ENCODE results near the gene EFHB.
"Not testable (repeated sequence)": the region's sequence is repeated elsewhere in the genome, so short reads cannot be mapped to it uniquely, and the experiment has no call there.

Gene EFHB

DNA sequence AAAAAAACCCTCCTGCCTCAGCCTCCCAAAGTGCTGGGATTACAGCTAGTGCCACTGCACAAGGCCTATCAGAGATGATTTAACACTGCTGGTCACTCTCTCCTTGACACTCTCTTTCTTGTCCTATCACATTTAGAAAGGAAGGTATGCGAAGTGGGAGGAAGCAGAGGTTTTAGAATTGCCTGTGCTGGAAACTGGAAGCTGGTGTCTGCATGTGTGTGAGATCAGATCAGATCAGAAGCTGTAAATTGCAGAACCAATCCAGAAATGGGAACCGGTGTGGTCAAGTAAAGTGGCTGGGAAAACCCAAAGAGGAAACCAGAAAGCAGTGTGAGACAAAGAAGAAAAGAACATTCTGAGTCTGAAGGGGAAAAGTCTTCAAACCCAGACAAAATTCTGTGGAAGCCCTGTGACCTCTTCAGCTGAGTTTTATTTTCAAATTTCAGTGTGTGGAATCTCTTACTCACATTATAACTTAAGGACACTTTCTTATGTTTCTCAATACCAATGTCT, 2.8 kb downstream of the EFHB start:
- no peak for FAIRE-seq

- FAIRE-seq, result no peak
Measured at GRCh38 chr3:19920401-19921080, 13.5 kb downstream of the EFHB start.

GRCh38 chr3:19917167-19917566, 16.9 kb downstream of the EFHB start:
- no peak for FAIRE-seq

DNA sequence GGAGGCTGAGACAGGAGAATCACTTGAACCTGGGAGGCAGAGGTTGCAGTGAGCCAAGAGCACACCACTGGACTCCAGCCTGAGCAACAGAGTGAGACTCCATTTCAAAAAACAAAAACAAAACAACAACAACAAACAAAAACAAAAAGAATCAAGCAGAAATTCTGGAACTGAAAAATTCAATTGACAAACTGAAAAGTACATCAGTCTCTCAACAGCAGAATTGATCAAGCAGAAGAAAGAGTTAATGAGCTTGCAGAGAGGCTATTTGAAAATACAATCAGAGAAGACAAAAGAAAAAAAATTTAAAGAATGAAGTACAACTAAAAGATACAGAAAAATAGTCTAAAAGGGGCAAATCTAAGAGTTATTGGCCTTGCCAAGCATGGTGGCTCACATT, 22.6 kb downstream of the EFHB start:
- FAIRE-seq, result no peak

DNA sequence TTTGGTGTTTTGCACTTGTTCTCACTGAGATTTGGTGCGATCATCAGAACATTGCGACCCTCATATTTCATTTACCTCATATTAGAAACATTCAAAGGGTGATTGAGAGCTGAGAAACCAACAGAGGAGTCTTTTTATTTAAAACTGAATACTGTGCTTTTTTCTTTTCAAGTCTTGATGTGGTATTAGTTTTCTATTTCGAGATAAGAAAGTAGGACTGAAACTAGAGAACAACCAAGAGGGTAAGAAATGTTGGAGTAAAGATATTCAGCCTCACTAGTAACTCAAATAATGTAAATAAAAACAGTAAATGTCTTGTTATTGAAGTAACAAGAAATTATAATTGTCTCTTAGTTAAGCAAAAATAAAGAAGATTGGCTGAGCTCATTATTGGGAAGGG, 26.5 kb downstream of the EFHB start:
- no peak for FAIRE-seq

GRCh38 chr3:19903649-19904048, 30.4 kb downstream of the EFHB start:
- FAIRE-seq, result no peak

GRCh38 chr3:19901918-19902317, 32.1 kb downstream of the EFHB start:
- no peak for FAIRE-seq

DNA sequence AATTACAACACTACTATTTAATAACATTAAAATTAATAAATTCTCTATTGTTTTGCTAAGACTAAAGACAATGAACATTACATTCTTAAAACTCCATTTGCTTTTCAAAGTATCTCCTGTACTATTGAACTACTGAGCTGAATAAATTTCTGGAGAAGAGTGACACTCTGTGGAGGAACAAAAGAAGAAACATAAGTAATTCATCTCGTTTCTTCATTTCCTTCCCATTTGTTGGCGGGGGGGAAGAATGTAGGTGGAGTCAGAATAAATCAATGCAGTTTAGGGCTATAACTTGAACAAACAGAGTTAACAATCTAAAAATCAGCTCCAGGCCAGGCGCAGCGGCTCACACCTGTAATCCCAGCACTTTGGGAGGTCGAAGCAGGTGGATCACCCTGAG, 32.7 kb downstream of the EFHB start:
- FAIRE-seq, result no peak

DNA sequence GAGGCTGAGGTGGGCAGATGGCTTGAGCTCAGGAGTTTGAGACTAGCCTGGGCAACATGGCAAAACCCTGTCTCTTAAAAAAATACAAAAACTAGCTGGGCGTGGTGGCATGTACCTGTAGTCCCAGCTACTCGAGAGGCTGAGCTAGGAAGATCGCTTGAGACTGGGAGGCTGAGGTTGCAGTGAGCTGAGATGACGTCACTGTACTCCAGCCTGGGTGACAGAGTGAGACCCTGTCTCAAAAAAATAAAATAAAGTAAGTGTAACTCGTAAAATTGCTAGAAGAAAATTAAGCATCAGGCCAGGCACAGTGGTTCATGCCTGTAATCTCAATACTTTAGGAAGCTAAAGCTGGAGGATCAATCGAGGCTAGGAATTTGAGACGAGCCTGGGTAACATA, 34.2 kb downstream of the EFHB start:
- FAIRE-seq, result not testable (repeated sequence)

DNA sequence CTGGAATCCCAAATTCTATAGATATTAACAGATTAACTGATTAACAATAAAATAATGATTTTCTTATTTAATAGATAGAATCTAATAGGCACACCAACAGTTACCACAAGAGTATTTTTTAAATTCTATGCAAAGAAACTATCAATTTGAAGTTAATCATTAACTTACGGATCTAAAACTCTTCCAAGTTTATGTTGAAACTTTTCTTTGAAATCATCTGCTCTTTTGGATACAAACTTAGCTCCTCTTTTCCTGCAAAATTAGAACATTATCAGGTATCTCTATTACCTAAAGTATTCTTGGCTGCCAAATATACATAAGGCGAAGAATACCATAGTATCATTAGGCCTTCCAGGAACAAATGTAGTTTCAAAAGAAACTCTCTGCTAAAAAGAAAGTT, 34.8 kb downstream of the EFHB start:
- no peak for FAIRE-seq

DNA sequence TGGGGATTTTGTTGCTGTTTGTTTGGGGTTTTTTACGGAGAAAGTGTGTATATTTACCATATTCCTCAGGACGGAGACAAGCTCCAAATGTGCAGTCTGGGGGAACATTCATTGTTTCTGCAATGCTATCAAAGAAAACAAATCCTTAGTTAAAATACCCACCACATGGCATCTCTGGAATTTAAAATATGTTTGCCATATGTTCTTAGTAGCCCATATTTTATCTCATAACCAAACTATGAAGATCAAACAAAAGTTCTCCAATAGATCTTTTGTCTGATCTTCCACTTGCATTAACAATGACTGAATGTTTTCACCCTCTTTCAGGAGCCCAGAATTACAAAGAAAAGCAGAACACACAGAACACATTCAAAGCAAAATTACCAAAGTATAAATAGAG, 35.3 kb downstream of the EFHB start:
- no peak for FAIRE-seq

DNA sequence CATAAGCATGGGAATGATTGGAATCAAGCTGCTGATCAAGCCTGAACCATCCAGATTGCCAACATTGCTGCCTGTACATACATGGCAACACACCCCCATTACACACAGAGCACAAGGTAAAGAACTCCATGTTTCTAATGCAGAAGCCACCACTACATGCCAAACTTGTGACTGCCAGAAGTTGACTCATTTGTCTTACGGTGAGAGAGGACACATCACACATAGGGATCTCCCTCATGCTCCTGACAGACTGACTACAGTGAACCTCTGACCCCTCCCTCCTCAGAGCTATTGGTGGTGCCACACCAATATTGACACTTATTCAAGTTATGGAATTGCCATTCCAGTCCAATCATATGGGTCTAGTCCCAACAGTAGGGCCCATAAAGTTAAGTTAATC, 42.3 kb downstream of the EFHB start:
- no peak for FAIRE-seq

DNA sequence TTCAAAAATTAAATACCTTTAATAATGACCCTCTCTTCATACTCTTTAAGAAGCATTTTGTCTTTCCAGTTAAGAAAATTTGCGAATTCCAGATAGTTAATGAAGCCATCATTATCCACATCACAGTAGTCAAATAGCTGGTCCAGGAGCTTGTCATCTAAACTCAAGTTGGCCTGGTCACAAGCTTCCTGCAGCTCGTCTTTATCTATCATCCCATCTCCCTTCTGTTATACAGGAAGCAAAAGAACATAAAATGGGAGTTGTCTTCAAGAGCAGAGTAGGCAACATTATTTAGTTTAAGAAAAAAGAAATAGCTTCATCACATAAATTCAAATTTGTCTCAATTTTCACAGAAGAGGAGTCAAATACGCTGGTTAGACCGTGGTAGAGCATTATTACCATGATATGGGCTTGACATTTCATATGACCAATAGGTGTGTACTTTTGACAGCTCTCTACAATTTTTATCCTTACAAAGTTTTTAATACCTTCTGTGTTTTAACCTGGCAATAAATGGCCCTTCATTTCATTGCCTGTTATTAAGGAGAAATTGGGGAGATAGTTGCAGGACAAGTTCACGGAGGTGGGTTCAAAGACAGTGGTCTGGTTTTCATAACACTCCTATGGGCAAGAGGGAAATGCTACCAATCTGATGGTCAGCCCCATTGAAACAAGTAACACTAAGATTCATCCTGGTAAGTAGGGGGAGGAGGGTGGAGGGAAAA, 45.4 kb downstream of the EFHB start:
- FAIRE-seq, result no peak

GRCh38 chr3:19887122-19887521, 46.9 kb downstream of the EFHB start:
- not testable (repeated sequence) for FAIRE-seq

- FAIRE-seq, result no peak
Measured at GRCh38 chr3:19886404-19886803, 47.6 kb downstream of the EFHB start.

GRCh38 chr3:19885468-19885867, 48.5 kb downstream of the EFHB start:
- no peak for FAIRE-seq

- no peak for FAIRE-seq
Measured at GRCh38 chr3:19881852-19882251, 52.2 kb downstream of the EFHB start.

- FAIRE-seq, result no peak
Measured at GRCh38 chr3:19881036-19881435, 53.0 kb downstream of the EFHB start.

GRCh38 chr3:19877656-19878055, 56.4 kb downstream of the EFHB start:
- FAIRE-seq, result no peak

DNA sequence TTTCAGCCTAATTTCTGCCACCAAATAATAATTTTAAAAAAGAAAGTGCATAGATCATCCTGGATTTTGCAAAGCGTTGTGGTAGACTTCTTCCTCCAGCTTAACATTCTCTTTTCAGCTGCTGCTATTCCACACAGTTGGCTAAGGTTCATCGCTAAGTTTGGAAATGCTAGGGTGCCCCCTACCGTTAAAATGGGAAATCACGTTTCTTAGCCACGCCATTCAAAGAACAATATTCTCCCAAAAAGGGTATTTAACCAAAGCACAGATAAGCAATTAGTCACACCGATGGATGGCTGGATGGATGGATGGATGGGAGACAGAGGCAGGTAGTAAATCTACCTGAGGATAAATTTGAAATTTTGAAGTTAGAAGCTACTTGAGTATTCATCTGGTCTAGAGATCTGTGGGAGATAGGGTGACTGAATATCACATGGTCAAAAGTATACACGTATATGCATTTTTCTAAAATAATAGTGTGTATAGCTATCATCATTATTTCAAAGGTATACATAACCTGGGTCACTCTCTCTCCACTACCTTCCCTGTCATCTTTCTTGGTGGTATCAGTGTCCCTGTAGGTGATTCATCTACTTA, 67.2 kb downstream of the EFHB start:
- peak; percentile 90 for FAIRE-seq

DNA sequence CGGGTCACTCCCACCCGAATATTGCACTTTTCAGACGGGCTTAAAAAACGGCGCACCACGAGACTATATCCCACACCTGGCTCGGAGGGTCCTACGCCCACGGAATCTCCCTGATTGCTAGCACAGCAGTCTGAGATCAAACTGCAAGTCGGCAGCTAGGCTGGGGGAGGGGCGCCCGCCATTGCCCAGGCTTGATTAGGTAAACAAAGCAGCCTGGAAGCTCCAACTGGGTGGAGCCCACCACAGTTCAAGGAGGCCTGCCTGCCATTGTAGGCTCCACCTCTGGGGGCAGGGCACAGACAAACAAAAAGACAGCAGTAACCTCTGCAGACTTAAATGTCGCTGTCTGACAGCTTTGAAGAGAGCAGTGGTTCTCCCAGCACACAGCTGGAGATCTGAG, 78.7 kb downstream of the EFHB start:
- FAIRE-seq, result not testable (repeated sequence)

GRCh38 chr3:19846609-19847008, 87.4 kb downstream of the EFHB start:
- not testable (repeated sequence) for FAIRE-seq
